GM21737 (cell line): Measurements from ENCODE around the gene DNAAF1.
"Not testable (repeated sequence)": the region's sequence is repeated elsewhere in the genome, so short reads cannot be mapped to it uniquely, and the experiment has no call there.

Experiments
- ATAC-seq: cut with Tn5 transposase; IDR thresholded peaks from one replicate; pipeline ENCODE4 v1.9.1; 2021; ENCODE audit warnings: mild to moderate bottlenecking, moderate library complexity; ENCODE audit not compliant: unreplicated experiment

The DNAAF1 gene

GRCh38 chr16:84182680-84183571 is 37.8 kb downstream of the DNAAF1 start:
- no peak for ATAC-seq

GRCh38 chr16:84183572-84183875 is 38.4 kb downstream of the DNAAF1 start:
- ATAC-seq: no peak

GRCh38 chr16:84183911-84184591 is 38.9 kb downstream of the DNAAF1 start:
- no peak for ATAC-seq

GRCh38 chr16:84184775-84185174 is 39.7 kb downstream of the DNAAF1 start:
- no peak for ATAC-seq

GRCh38 chr16:84186685-84187437 is 41.8 kb downstream of the DNAAF1 start, which contains the start of gene TAF1C:
Gene TAF1C (minus strand): TSS chr16:84187057. CDS start chr16:84184988, 2,069 bp downstream.
- ATAC-seq: peak; percentile 92

GRCh38 chr16:84190731-84191388 is 45.8 kb downstream of the DNAAF1 start, which contains the start of gene ADAD2:
Gene ADAD2 (plus strand): TSS chr16:84191157. CDS start chr16:84191231, 74 bp downstream.
- no peak for ATAC-seq

- no peak for ATAC-seq
Observed at GRCh38 chr16:84191466-84191865, 46.4 kb downstream of the DNAAF1 start.

- no peak for ATAC-seq
Observed at GRCh38 chr16:84193480-84193879, 48.4 kb downstream of the DNAAF1 start.

- ATAC-seq: no peak
Observed at GRCh38 chr16:84194018-84194417, 48.9 kb downstream of the DNAAF1 start.

- peak; percentile 57 for ATAC-seq
Observed at GRCh38 chr16:84194470-84195200, 49.5 kb downstream of the DNAAF1 start.

GRCh38 chr16:84195201-84196093 is 50.3 kb downstream of the DNAAF1 start:
- ATAC-seq: no peak

- ATAC-seq: no peak
Observed at GRCh38 chr16:84196101-84196500, 51.0 kb downstream of the DNAAF1 start.

GRCh38 chr16:84196727-84197394 is 51.8 kb downstream of the DNAAF1 start:
- no peak for ATAC-seq

GRCh38 chr16:84197466-84198128 is 52.5 kb downstream of the DNAAF1 start:
- no peak for ATAC-seq

GRCh38 chr16:84198401-84198800 is 53.3 kb downstream of the DNAAF1 start:
- no peak for ATAC-seq

GRCh38 chr16:84199097-84199496 is 54.0 kb downstream of the DNAAF1 start:
- no peak for ATAC-seq

GRCh38 chr16:84199861-84200260 is 54.8 kb downstream of the DNAAF1 start:
- ATAC-seq: no peak

- ATAC-seq: not testable (repeated sequence)
Observed at GRCh38 chr16:84204551-84204950, 59.4 kb downstream of the DNAAF1 start.
